ENCODE results near the gene DACT2.

Gene DACT2

GRCh38 chr6:168349718-168350210 lies 30.2 kb upstream of the DACT2 start:
- no peak for DNase-seq

- DNase-seq = no peak
These were observed 28.6 kb upstream of the DACT2 start for GRCh38 chr6:168348186-168348585.

- DNase-seq = no peak
These were observed 28.0 kb upstream of the DACT2 start for GRCh38 chr6:168347615-168348014.

DNA sequence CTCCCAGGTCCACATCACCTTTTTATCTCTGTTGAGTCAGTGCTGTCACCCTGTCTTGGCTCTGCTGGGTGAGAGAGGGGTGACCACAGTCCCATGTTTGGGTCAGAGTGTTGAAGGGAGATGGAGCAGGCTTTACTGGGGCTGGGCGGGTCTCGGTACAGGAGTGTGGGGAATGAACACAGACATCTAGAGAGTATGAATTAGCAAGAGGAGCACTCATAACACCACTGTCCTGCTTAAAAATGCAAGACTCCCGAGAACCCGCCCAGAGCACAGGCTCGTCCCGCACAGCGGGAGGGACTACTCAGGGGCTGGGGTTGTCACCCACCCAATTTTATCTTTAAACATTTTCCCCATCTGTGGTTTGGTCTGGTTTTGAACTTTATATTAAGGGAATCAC lies 27.5 kb upstream of the DACT2 start:
- DNase-seq = no peak

DNA sequence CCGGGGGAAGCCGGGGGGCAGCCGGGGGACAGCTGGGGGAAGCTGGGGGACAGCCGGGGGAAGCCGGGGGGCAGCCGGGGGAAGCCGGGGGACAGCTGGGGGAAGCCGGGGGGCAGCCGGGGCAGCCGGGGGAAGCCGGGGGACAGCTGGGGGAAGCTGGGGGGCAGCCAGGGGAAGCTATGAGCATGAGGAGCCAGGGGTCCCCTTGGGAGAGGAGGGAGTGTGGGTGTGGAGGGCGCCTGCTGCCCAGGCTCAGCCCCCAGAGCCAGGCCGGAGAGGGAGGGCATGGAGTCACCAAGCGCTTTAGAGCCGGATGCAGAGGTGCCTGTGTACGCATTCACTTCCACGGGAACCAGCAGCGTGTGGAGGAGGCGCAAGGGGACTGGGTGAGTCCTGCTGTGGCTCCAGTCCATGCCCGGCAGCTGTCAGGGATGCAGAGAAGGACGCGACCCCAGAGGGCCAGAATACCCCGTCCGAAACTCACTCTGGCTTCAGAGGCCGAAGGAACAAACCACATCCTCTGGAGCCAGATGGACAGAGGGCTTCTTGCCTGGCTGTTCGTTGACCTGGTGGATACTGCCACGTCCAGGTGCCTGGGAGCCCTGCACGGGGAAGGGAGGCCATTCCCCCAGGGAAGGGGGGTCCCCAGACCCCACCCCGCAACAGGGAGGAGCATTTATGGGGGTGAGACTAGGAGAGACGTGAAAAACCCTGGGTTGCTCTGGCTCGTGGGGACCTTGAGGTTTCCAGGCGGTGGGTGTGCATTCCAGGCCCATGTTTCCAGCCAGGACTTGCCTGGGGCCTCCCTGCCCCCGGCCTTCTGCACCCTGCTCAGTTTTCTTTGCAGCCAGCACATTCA lies 26.5 kb upstream of the DACT2 start:
- DNase-seq = no peak

GRCh38 chr6:168345266-168345665 lies 25.7 kb upstream of the DACT2 start:
- no peak for DNase-seq

GRCh38 chr6:168344338-168344737 lies 24.8 kb upstream of the DACT2 start:
- no peak for DNase-seq

DNA sequence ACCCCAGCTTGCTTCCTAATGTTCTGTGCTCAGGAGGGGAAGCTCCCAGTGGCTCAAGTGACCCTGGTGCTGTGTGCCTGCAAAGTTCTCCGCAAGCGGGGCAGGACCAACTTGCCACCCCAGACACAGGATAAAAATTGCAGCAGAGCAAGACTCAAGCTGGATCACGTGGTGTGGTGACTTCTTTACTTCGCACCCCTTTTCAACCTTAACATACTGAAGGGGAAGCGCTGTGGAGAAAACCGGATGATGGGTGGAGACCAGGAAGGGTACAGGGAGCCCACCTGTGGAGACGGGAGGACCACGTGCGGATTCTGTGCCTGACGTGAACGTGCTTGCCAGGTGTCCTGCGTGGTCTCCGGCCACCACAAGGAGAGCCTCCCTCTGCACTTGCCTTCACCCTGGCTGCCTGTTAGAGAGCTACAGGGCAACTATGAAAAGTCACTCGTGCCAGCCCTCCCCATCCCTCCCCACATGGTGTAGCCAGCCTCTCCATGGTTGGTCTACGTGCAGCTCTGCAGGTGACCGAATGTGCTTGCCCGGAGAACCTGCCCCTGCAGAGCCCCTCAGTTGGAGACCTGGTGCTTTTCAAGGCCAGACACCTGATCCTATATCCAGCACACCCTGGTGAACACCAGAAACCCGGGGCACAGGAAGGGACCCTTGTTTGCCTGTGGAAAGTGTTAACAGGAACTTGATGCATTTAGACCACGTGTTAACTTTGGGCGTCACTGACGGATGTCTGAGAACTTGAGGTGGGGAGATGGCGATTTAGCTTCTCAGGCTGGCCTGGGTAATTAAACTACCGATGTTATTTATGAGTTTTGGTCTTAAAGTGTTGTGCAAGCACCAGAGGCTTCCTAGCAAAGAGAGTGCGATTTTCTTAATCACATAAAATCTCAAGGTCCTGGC lies 23.9 kb upstream of the DACT2 start:
- no peak for DNase-seq

DNA sequence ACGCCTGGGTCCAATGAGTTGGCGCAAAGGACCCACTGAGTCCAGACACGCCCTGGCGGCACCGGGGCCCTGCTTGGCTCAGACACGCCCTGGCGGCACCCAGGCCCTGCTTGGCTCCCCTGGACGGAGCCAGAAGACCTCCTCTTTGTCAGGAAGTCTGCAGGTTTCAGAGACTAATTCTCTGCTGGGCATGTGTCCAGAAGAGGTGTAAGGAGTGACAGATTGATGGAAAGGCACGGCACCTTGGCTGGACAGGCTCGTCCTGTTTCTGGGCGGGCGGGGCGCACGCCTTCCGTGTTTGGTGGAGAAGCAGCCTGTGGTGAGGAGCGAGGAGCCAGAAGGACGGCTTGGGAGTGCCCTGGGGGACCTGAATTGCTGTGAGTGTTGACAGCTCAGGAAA lies 23.1 kb upstream of the DACT2 start:
- no peak for DNase-seq

GRCh38 chr6:168341280-168341900 lies 21.8 kb upstream of the DACT2 start:
- DNase-seq = no peak

- DNase-seq = no peak
These were observed 21.2 kb upstream of the DACT2 start for GRCh38 chr6:168340819-168341218.

- no peak for DNase-seq
These were observed 19.2 kb upstream of the DACT2 start for GRCh38 chr6:168338777-168339176.

- DNase-seq = no peak
These were observed 17.4 kb upstream of the DACT2 start for GRCh38 chr6:168336967-168337366.

- DNase-seq = no peak
These were observed 14.4 kb upstream of the DACT2 start for GRCh38 chr6:168333989-168334388.

GRCh38 chr6:168333491-168333890 lies 13.9 kb upstream of the DACT2 start:
- DNase-seq = no peak

DNA sequence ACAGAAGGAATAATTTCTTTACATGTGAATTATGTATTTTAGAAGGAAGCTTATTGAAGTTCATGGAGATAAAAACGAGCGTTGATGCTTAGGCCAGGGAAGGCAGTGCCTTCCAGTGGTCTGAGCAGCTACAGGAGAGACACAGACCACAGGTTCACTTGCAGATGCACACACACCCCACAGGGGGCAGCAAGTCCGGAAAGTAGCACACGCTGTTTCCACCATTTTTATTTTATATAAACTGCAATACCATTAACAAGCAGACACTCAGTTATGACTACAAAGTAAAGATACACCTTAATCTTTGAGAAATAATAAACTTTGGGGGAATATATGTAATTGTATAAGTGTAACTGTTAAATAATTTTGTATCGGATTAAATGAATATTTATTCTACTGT lies 13.5 kb upstream of the DACT2 start:
- no peak for DNase-seq

- no peak for DNase-seq
These were observed 12.4 kb upstream of the DACT2 start for GRCh38 chr6:168332020-168332419.

DNA sequence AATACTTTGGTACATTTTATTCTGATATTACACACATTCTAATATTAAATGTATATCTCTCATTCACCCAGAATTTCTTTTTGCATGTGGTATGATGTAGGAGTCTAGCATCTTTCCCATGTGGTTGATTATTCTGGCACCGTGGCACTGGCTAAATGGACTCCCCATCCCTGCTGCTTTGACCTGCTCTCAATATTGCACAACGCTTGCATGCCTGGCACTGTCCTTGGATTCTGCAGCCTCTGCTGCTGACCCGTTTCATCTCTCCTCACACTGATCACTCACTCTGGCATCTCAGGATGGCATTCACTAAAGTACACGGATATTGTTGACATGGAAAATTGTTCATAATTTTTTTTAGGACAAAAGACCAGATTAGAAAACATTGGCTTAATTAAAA lies 11.5 kb upstream of the DACT2 start:
- no peak for DNase-seq

DNA sequence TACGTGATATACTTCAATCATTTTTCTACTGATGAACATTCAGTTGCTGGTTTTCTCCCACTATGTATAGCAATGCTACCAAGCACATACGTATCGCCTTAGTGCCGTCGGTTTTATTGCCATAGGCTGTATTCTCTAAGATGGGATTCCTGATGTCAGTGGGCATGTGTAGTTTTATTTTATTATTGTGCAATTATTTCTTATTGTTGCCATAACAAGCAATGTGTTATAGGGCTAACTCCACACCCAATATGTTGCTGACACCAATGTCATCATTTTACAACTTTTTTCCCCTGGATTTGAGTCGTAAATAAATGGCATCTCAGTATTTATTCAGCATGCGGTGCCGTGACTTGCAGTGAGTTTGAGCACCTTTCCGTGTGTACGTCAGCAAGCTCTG lies 10.8 kb upstream of the DACT2 start:
- DNase-seq = no peak

DNA sequence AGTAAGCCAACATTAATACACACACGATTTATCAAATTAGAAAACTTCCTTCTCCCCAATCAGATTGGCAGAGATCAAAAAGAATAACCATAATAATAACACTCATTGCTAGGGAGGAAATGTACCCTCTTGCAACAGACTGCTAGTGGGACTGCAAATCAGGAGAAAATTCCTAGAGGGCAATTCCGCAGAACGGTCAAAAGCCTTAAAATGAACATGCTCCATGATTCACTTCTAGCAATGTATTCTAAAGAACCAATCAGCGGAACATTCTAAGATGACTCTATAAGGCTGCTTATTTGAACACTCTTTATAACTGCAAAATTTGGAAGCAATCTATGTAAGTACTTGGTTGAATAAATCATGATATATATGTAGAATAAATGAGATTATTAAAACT lies 8.5 kb upstream of the DACT2 start:
- no peak for DNase-seq

DNA sequence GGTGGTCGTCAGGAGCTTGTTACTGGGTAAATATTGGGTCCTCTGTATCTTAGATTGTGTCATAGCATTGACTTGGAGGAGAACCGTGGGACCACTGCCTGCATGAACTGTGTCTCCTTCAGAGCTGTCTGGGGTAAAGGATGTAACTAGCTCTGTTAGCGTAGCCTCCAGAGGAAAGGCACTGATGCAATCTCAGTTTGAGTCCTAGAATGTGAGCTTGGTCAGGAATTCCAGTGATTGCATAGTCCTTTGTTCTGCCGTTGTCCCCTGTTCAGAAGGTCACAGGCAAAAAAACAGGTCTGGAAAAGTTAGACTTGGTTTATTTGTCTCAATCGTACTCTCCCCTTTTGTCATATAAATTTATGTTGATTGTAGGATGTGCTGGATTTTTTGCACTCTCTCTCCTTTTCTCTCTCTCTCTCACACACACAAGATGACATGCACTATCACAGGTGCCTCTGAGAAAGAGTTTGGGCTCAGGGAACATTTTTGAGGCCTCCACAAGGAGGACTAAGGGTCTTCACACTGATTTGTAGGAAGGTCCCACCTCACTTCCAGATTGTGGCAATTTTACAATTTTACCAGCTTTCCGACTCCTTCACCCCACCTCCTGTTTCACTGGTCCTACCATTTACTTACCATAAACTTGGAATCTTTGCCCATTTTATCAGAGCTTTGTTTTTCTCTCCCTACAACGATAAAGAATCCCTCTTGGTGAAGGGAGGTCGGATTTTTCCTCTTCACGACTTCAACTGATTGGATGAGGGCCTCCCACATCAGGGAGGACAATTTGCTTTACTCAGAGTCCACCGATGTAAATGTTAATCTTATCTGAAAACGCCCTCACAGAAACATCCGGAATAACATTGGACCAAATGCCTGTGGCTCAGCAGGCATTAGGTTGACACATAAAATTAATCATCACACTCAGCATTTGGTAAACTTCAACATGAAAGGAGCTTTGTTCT lies 7.0 kb upstream of the DACT2 start:
- no peak for DNase-seq

GRCh38 chr6:168322966-168323365 lies 3.4 kb upstream of the DACT2 start:
- no peak for DNase-seq
